HepG2 (cell line): ENCODE data around the gene CBX5. TPM values are rescaled to one million over a fixed set of nuclear protein-coding genes. Genes with fewer than 3 reads are reported as not detected.

Experiments
- HOXA9 ChIP-seq: sonication (generic); formaldehyde crosslinking; IDR thresholded peaks from 2 replicates; pipeline ENCODE4 v1.8.1; 2022; ENCODE audit warnings: missing genetic modification reagents, mild to moderate bottlenecking, moderate library complexity, borderline replicate concordance
- NFE2 ChIP-seq: sonication (generic); formaldehyde crosslinking; IDR thresholded peaks from 2 replicates; pipeline ENCODE4 v1.4.0; 2020; ENCODE audit warnings: missing genetic modification reagents
- NR1H2 ChIP-seq: sonication (generic); formaldehyde crosslinking; IDR thresholded peaks from 2 replicates; pipeline ENCODE4 v1.8.1; 2022; ENCODE audit warnings: low read depth, missing genetic modification reagents, borderline replicate concordance
- RAD21 ChIP-seq: fragments of 450-650 bp; formaldehyde crosslinking; IDR thresholded peaks from 2 replicates; pipeline ENCODE4 v1.5.0; 2020; ENCODE audit warnings: mild to moderate bottlenecking
- SUZ12 ChIP-seq: fragments of 150-350 bp; IDR thresholded peaks from 2 replicates; pipeline ENCODE4 v1.6.1; 2014; ENCODE audit warnings: low read depth, low read length
- YY1 ChIP-seq: IDR thresholded peaks from 2 replicates; pipeline ENCODE4 v1.6.1; 2011; ENCODE audit warnings: low read length, low read depth, moderate library complexity, mild to moderate bottlenecking; ENCODE audit not compliant: insufficient read depth, insufficient replicate concordance
- ZFY ChIP-seq: sonication (generic); formaldehyde crosslinking; IDR thresholded peaks from 2 replicates; pipeline ENCODE4 v1.4.0; 2020; ENCODE audit warnings: missing genetic modification reagents
- ZFYVE20 ChIP-seq: sonication (generic); formaldehyde crosslinking; IDR thresholded peaks from 2 replicates; pipeline ENCODE4 v1.8.0; 2023; ENCODE audit warnings: low read depth, mild to moderate bottlenecking, moderate library complexity, missing genetic modification reagents, borderline replicate concordance
- ZNF362 ChIP-seq: sonication (generic); formaldehyde crosslinking; IDR thresholded peaks from 2 replicates; pipeline ENCODE4 v1.4.0; 2020; ENCODE audit warnings: missing genetic modification reagents, mild to moderate bottlenecking, borderline replicate concordance
- ZNF75D ChIP-seq: sonication (generic); formaldehyde crosslinking; IDR thresholded peaks from 2 replicates; pipeline ENCODE4 v1.8.1; 2023; ENCODE audit warnings: missing genetic modification reagents, mild to moderate bottlenecking, borderline replicate concordance
- ZNF766 ChIP-seq: sonication (generic); formaldehyde crosslinking; IDR thresholded peaks from 2 replicates; pipeline ENCODE4 v1.5.0; 2020; ENCODE audit warnings: missing genetic modification reagents, borderline replicate concordance
- ZNF83 ChIP-seq: sonication (generic); formaldehyde crosslinking; IDR thresholded peaks from 2 replicates; pipeline ENCODE4 v1.4.0; 2020; ENCODE audit warnings: missing genetic modification reagents, mild to moderate bottlenecking, borderline replicate concordance
- polyA plus RNA-seq, 8 experiments: library from polyadenylated mRNA; depleted of rRNA in 3 of 8; stranded (reverse) in 7 of 8; unstranded in 1 of 8; fragments of >200 nt; fragmentation: Illumina TruSeq in 4 of 8; extraction: Trizol in 4 of 8; gene quantifications; 2 replicates each; pipeline versions ENCODE4 v1.2.1 to v1.2.3, GENCODE V29; 2011 to 2016; ENCODE audit warnings: low read depth in 4 of 8, missing spikeins in 1 of 8, mixed read lengths in 1 of 8; ENCODE audit not compliant: insufficient read depth in 1 of 8
- total RNA-seq, 5 experiments: library from RNA; depleted of rRNA; stranded (reverse); fragments of >200 nt; fragmentation: Illumina TruSeq; extraction: Trizol; gene quantifications; 2 replicates each; pipeline ENCODE4 v1.2.3, GENCODE V29; 2016; ENCODE audit warnings: low read depth in 1 of 5
- TF ChIP-seq, protein P1 (sequence below): IDR thresholded peaks from 2 replicates; pipeline ENCODE4 v1.6.1; 2016; ENCODE audit warnings: control low read depth
- TF ChIP-seq, protein P2 (sequence below): sonication (generic); formaldehyde crosslinking; IDR thresholded peaks from 2 replicates; pipeline ENCODE4 v1.5.0; 2020; ENCODE audit warnings: mild to moderate bottlenecking, missing genetic modification reagents
- TF ChIP-seq, protein P3 (sequence below): sonication (generic); formaldehyde crosslinking; IDR thresholded peaks from 2 replicates; pipeline ENCODE4 v1.4.0; 2020; ENCODE audit warnings: missing genetic modification reagents, borderline replicate concordance
- TF ChIP-seq, protein P4 (sequence below): sonication (generic); formaldehyde crosslinking; IDR thresholded peaks from 2 replicates; pipeline ENCODE4 v1.5.1; 2020; ENCODE audit warnings: mild to moderate bottlenecking, moderate library complexity, missing genetic modification reagents

The CBX5 gene
- total and polyA plus RNA-seq, 2 of the 13 experiments (the other 11 are each of a cell fraction or from before 2014, with no cell fraction given), result 16.0 to 22.2 TPM

GRCh38 chr12:54300732-54301427, 21.0 kb upstream of the CBX5 start, which contains the start of gene NFE2 (continued):
- TF ChIP-seq ZNF362 (CRISPR knock-in tag) (no peak), ZNF83 (CRISPR knock-in tag) (no peak), ZFYVE20 (CRISPR knock-in tag) (no peak), HOXA9 (no peak), YY1 (no peak), NFE2 (CRISPR knock-in tag) (no peak), RAD21 (CRISPR knock-in tag) (no peak), SUZ12 (no peak), ZFY (peak; percentile 40; the same call in 1 of the 2 replicates), ZNF766 (CRISPR knock-in tag) (no peak), NR1H2 (CRISPR knock-in tag) (no peak), ZNF75D (no peak)
- TF ChIP-seq, protein P1, sequence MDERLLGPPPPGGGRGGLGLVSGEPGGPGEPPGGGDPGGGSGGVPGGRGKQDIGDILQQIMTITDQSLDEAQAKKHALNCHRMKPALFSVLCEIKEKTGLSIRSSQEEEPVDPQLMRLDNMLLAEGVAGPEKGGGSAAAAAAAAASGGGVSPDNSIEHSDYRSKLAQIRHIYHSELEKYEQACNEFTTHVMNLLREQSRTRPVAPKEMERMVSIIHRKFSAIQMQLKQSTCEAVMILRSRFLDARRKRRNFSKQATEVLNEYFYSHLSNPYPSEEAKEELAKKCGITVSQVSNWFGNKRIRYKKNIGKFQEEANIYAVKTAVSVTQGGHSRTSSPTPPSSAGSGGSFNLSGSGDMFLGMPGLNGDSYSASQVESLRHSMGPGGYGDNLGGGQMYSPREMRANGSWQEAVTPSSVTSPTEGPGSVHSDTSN, result no peak
- TF ChIP-seq, protein P2, sequence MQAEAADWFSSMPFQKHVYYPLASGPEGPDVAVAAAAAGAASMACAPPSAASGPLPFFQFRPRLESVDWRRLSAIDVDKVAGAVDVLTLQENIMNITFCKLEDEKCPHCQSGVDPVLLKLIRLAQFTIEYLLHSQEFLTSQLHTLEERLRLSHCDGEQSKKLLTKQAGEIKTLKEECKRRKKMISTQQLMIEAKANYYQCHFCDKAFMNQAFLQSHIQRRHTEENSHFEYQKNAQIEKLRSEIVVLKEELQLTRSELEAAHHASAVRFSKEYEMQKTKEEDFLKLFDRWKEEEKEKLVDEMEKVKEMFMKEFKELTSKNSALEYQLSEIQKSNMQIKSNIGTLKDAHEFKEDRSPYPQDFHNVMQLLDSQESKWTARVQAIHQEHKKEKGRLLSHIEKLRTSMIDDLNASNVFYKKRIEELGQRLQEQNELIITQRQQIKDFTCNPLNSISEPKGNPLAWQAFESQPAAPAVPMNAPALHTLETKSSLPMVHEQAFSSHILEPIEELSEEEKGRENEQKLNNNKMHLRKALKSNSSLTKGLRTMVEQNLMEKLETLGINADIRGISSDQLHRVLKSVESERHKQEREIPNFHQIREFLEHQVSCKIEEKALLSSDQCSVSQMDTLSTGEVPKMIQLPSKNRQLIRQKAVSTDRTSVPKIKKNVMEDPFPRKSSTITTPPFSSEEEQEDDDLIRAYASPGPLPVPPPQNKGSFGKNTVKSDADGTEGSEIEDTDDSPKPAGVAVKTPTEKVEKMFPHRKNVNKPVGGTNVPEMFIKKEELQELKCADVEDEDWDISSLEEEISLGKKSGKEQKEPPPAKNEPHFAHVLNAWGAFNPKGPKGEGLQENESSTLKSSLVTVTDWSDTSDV (CRISPR knock-in tag), result no peak
- TF ChIP-seq, protein P3, sequence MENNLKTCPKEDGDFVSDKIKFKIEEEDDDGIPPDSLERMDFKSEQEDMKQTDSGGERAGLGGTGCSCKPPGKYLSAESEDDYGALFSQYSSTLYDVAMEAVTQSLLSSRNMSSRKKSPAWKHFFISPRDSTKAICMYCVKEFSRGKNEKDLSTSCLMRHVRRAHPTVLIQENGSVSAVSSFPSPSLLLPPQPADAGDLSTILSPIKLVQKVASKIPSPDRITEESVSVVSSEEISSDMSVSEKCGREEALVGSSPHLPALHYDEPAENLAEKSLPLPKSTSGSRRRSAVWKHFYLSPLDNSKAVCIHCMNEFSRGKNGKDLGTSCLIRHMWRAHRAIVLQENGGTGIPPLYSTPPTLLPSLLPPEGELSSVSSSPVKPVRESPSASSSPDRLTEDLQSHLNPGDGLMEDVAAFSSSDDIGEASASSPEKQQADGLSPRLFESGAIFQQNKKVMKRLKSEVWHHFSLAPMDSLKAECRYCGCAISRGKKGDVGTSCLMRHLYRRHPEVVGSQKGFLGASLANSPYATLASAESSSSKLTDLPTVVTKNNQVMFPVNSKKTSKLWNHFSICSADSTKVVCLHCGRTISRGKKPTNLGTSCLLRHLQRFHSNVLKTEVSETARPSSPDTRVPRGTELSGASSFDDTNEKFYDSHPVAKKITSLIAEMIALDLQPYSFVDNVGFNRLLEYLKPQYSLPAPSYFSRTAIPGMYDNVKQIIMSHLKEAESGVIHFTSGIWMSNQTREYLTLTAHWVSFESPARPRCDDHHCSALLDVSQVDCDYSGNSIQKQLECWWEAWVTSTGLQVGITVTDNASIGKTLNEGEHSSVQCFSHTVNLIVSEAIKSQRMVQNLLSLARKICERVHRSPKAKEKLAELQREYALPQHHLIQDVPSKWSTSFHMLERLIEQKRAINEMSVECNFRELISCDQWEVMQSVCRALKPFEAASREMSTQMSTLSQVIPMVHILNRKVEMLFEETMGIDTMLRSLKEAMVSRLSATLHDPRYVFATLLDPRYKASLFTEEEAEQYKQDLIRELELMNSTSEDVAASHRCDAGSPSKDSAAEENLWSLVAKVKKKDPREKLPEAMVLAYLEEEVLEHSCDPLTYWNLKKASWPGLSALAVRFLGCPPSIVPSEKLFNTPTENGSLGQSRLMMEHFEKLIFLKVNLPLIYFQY, result no peak
- TF ChIP-seq, protein P4, sequence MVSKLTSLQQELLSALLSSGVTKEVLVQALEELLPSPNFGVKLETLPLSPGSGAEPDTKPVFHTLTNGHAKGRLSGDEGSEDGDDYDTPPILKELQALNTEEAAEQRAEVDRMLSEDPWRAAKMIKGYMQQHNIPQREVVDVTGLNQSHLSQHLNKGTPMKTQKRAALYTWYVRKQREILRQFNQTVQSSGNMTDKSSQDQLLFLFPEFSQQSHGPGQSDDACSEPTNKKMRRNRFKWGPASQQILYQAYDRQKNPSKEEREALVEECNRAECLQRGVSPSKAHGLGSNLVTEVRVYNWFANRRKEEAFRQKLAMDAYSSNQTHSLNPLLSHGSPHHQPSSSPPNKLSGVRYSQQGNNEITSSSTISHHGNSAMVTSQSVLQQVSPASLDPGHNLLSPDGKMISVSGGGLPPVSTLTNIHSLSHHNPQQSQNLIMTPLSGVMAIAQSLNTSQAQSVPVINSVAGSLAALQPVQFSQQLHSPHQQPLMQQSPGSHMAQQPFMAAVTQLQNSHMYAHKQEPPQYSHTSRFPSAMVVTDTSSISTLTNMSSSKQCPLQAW (CRISPR knock-in tag), result peak; percentile 67
